ENCODE results near the gene STON2. TPM values are rescaled to one million over a fixed set of nuclear protein-coding genes. Genes with fewer than 3 reads are reported as not detected.

The STON2 gene
- total and polyA plus RNA-seq, 4 donors, result 3.1 to 27.6 (median 15.2) TPM

GRCh38 chr14:81406863-81407262 lies 6.7 kb upstream of the STON2 start:
- Histone ChIP-seq H3K27me3 (ENCODE audit: control insufficient read depth in 3 of 3, insufficient read depth in 3 of 3, low read length in 2 of 3) (no peaks in the 10 kb centered on the region), H3K4me3 (no peak overlapping the region), H3K4me1 (ENCODE audit: control insufficient read depth in 5 of 5, insufficient read depth in 5 of 5, low read length in 5 of 5) (no peaks in the 10 kb centered on the region), H3K36me3 (ENCODE audit: control insufficient read depth in 4 of 4, insufficient read depth in 4 of 4, low read length in 4 of 4) (no peaks in the 10 kb centered on the region), H3K9me3 (ENCODE audit: control insufficient read depth in 4 of 4, insufficient read depth in 3 of 4, low read length in 3 of 4) (peaks cover 0 to 1% (median 0%) of the 10 kb centered on the region in 4 donors), H3K9ac (ENCODE audit: insufficient read depth in 1 of 2, low read length in 2 of 2) (no peak overlapping the region), H3K27ac (ENCODE audit: low read depth in 1 of 2, low read length in 1 of 2) (peak overlapping the region in 1 of 2 donors; percentile 35)
- TF ChIP-seq, protein P1, sequence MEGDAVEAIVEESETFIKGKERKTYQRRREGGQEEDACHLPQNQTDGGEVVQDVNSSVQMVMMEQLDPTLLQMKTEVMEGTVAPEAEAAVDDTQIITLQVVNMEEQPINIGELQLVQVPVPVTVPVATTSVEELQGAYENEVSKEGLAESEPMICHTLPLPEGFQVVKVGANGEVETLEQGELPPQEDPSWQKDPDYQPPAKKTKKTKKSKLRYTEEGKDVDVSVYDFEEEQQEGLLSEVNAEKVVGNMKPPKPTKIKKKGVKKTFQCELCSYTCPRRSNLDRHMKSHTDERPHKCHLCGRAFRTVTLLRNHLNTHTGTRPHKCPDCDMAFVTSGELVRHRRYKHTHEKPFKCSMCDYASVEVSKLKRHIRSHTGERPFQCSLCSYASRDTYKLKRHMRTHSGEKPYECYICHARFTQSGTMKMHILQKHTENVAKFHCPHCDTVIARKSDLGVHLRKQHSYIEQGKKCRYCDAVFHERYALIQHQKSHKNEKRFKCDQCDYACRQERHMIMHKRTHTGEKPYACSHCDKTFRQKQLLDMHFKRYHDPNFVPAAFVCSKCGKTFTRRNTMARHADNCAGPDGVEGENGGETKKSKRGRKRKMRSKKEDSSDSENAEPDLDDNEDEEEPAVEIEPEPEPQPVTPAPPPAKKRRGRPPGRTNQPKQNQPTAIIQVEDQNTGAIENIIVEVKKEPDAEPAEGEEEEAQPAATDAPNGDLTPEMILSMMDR (IDR thresholded peaks at IDR 0.05; ENCODE audit: control extremely low read depth, extremely low read depth), result no peak
- WGBS, 2 donors, result 29 to 45% methylated on average over 4 of the region's 4 CpGs
- ATAC-seq (ENCODE audit: insufficient read depth, low FRiP score), result peak; percentile 34
- DNase-seq, result peak in 2 of 3 donors; percentile 24 to 25

- Histone ChIP-seq H3K27ac (ENCODE audit: low read depth in 1 of 2, low read length in 1 of 2) (no peak overlapping the region), H3K9ac (ENCODE audit: insufficient read depth in 1 of 2, low read length in 2 of 2) (no peak overlapping the region)
- no peak for ATAC-seq (ENCODE audit: insufficient read depth, low FRiP score)
Measured at GRCh38 chr14:81402123-81402495, 2.0 kb upstream of the STON2 start.

GRCh38 chr14:81401420-81402122 lies 1.4 kb upstream of the STON2 start:
- peaks cover 0 to 3% (median 0%) of the 10 kb centered on the region in 5 donors for H3K4me1 ChIP-seq (ENCODE audit: control insufficient read depth in 5 of 5, insufficient read depth in 5 of 5, low read length in 5 of 5)
- TF ChIP-seq, protein P1 (IDR thresholded peaks at IDR 0.05; ENCODE audit: control extremely low read depth, extremely low read depth), result no peak
- no peak overlapping the region for H3K9ac ChIP-seq (ENCODE audit: insufficient read depth in 1 of 2, low read length in 2 of 2)
- no peaks in the 10 kb centered on the region for H3K9me3 ChIP-seq (ENCODE audit: control insufficient read depth in 4 of 4, insufficient read depth in 3 of 4, low read length in 3 of 4)
- ATAC-seq (ENCODE audit: insufficient read depth, low FRiP score) (peak; percentile 78), DNase-seq (no peak)
- H3K4me3 ChIP-seq, result no peak overlapping the region
- no peaks in the 10 kb centered on the region for H3K27me3 ChIP-seq (ENCODE audit: control insufficient read depth in 3 of 3, insufficient read depth in 3 of 3, low read length in 2 of 3)
- 85 to 88% methylated on average over 2 of the region's 2 CpGs for WGBS, 2 donors
- no peaks in the 10 kb centered on the region for H3K36me3 ChIP-seq (ENCODE audit: control insufficient read depth in 4 of 4, insufficient read depth in 4 of 4, low read length in 4 of 4)
- peak overlapping the region in 1 of 2 donors; percentile 76 for H3K27ac ChIP-seq (ENCODE audit: low read depth in 1 of 2, low read length in 1 of 2)

More at GRCh38 chr14:81402123-81402495, 2.0 kb upstream of the STON2 start:
- TF ChIP-seq, protein P1 (IDR thresholded peaks at IDR 0.05; ENCODE audit: control extremely low read depth, extremely low read depth), result no peak
- Histone ChIP-seq H3K27me3 (ENCODE audit: control insufficient read depth in 3 of 3, insufficient read depth in 3 of 3, low read length in 2 of 3) (no peaks in the 10 kb centered on the region), H3K9me3 (ENCODE audit: control insufficient read depth in 4 of 4, insufficient read depth in 3 of 4, low read length in 3 of 4) (peaks cover 0 to 1% (median 0%) of the 10 kb centered on the region in 4 donors), H3K4me3 (no peak overlapping the region), H3K4me1 (ENCODE audit: control insufficient read depth in 5 of 5, insufficient read depth in 5 of 5, low read length in 5 of 5) (peaks cover 0 to 3% (median 0%) of the 10 kb centered on the region in 5 donors), H3K36me3 (ENCODE audit: control insufficient read depth in 4 of 4, insufficient read depth in 4 of 4, low read length in 4 of 4) (no peaks in the 10 kb centered on the region)
- 33 to 54% methylated on average over 2 of the region's 2 CpGs for WGBS, 2 donors
- no peak for DNase-seq
